A549 (cell line): ENCODE measurements around the gene SPAG7.

ENCODE experiments used
- CEBPB ChIP-seq, 2 experiments: fragments of >200 bp in 1 of 2; sonication (Bioruptor Twin) in 1 of 2; formaldehyde crosslinking in 1 of 2; IDR thresholded peaks; 2 replicates each; pipeline ENCODE4 v1.6.1; 2012 to 2016
- NPAS2 ChIP-seq: fragments of 250-450 bp; sonication (Bioruptor Pico); IDR thresholded peaks from 2 replicates; pipeline ENCODE4 v1.8.0; 2022; ENCODE audit warnings: mild to moderate bottlenecking, moderate library complexity, borderline replicate concordance
- PHF8 ChIP-seq: fragments of 200-600 bp; sonication (generic); IDR thresholded peaks from 2 replicates; pipeline ENCODE4 v1.6.1; 2016; ENCODE audit warnings: low read depth, mild to moderate bottlenecking, antibody characterized with exemption, moderate library complexity, borderline replicate concordance
- POLR2A ChIP-seq: IDR thresholded peaks from 2 replicates; pipeline ENCODE4 v1.6.1; 2012; ENCODE audit warnings: mild to moderate bottlenecking, low read length
- RFX5 ChIP-seq: fragments of 450-650 bp; IDR thresholded peaks from 2 replicates; pipeline ENCODE4 v1.7.1; 2014; ENCODE audit warnings: antibody characterized with exemption, mild to moderate bottlenecking, moderate library complexity
- TF ChIP-seq, protein P1 (sequence below): fragments of >200 bp; sonication (Bioruptor Twin); formaldehyde crosslinking; IDR thresholded peaks from 3 replicates; pipeline ENCODE4 v1.5.1; 2016

DNA sequence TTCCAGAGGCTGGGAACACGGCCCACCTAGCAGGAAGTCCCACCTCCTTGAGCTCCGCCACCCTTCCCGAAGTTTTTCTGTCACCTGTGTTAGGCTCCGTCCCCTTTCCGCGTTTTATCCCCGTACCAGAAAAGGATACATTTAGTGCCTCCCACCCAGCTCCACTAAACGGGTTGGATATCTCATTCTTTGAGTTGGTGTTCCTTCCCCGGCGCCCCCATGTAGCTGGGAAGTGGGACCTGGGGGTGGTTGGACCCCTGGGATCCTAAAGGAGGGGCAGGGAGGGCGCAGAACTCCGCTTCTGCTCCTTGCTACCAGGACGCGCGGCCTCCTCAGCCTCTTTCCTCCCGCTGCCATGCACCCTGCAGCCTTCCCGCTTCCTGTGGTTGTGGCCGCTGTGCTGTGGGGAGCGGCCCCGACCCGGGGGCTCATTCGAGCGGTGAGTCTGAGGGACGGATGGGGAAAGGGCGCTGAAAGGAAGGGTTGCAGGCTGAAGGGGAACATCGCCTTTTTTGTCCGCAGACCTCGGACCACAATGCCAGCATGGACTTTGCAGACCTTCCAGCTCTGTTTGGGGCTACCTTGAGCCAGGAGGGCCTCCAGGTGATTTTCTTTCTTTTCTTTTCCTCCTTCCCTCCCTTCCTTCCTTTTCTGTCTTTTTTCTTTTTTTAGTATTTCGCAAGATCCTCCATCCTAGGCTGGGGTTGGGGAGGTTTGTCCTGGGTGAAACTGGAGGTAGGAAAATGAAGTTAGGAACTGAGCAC is 26.9 kb downstream of the SPAG7 start:
- TF ChIP-seq RFX5: no peak
- TF ChIP-seq, protein P1, sequence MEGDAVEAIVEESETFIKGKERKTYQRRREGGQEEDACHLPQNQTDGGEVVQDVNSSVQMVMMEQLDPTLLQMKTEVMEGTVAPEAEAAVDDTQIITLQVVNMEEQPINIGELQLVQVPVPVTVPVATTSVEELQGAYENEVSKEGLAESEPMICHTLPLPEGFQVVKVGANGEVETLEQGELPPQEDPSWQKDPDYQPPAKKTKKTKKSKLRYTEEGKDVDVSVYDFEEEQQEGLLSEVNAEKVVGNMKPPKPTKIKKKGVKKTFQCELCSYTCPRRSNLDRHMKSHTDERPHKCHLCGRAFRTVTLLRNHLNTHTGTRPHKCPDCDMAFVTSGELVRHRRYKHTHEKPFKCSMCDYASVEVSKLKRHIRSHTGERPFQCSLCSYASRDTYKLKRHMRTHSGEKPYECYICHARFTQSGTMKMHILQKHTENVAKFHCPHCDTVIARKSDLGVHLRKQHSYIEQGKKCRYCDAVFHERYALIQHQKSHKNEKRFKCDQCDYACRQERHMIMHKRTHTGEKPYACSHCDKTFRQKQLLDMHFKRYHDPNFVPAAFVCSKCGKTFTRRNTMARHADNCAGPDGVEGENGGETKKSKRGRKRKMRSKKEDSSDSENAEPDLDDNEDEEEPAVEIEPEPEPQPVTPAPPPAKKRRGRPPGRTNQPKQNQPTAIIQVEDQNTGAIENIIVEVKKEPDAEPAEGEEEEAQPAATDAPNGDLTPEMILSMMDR: no peak
- 0 out of 2 replicates have a peak, but pooled peaks have one; percentile 19 for TF ChIP-seq PHF8
- TF ChIP-seq POLR2A: no peak
- no peak for TF ChIP-seq NPAS2 (CRISPR knock-in tag)
- peak in 1 of 2 experiments; percentile 66; a peak in 2 of 4 replicates for TF ChIP-seq CEBPB (IDR thresholded peaks at IDR 0.05)
